GM21367 (cell line): ENCODE data around the gene FAM131A.
"Not testable (repeated sequence)": the region's sequence is repeated elsewhere in the genome, so short reads cannot be mapped to it uniquely, and the experiment has no call there.

ENCODE experiments used
- ATAC-seq: cut with Tn5 transposase; IDR thresholded peaks from one replicate; pipeline ENCODE4 v1.9.1; 2021; ENCODE audit not compliant: unreplicated experiment

Gene FAM131A

GRCh38 chr3:184339451-184340135 is 2.2 kb downstream of the FAM131A start:
- ATAC-seq = not testable (repeated sequence)

GRCh38 chr3:184341925-184342324 is 4.5 kb downstream of the FAM131A start:
- no peak for ATAC-seq

DNA sequence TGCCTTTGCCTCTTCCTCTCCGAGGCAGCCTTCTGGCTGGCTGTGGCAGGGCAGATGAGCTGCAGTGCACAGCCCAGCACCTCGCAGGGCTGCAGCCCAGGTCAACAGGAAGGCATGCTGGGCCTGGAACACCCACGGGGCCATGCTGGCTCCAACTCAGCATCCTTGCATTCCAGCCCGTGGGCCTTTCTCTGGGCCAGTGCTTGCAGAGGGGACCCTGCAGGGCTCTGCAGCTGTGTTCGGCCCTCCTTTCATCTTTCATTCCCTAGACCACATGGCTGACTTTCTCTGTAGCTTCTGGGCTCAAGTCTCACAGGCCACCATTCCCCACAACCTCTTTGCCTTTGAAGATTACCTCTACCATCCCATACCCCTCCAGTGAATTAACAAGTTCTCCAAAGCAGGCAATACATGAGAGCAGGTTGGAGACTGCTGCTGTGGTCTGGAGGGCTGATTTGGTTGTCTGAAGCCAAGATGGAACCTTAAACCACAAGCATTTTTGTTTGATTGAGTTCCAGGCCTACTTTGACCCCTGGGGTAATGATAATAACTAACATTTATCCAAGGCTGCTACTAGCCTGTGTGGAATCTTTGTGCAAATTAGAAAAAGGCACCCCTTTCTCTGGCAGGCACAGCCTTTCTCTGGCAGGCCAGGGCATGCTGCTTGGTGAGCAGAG is 5.9 kb downstream of the FAM131A start:
- ATAC-seq = no peak

DNA sequence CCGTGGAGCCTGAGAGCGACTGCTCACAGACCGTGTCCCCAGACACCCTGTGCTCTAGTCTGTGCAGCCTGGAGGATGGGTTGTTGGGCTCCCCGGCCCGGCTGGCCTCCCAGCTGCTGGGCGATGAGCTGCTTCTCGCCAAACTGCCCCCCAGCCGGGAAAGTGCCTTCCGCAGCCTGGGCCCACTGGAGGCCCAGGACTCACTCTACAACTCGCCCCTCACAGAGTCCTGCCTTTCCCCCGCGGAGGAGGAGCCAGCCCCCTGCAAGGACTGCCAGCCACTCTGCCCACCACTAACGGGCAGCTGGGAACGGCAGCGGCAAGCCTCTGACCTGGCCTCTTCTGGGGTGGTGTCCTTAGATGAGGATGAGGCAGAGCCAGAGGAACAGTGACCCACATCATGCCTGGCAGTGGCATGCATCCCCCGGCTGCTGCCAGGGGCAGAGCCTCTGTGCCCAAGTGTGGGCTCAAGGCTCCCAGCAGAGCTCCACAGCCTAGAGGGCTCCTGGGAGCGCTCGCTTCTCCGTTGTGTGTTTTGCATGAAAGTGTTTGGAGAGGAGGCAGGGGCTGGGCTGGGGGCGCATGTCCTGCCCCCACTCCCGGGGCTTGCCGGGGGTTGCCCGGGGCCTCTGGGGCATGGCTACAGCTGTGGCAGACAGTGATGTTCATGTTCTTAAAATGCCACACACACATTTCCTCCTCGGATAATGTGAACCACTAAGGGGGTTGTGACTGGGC is 7.3 kb downstream of the FAM131A start:
- ATAC-seq = no peak

GRCh38 chr3:184345317-184346144 is 8.1 kb downstream of the FAM131A start:
- ATAC-seq = no peak

GRCh38 chr3:184346480-184347190 is 9.2 kb downstream of the FAM131A start:
- no peak for ATAC-seq

DNA sequence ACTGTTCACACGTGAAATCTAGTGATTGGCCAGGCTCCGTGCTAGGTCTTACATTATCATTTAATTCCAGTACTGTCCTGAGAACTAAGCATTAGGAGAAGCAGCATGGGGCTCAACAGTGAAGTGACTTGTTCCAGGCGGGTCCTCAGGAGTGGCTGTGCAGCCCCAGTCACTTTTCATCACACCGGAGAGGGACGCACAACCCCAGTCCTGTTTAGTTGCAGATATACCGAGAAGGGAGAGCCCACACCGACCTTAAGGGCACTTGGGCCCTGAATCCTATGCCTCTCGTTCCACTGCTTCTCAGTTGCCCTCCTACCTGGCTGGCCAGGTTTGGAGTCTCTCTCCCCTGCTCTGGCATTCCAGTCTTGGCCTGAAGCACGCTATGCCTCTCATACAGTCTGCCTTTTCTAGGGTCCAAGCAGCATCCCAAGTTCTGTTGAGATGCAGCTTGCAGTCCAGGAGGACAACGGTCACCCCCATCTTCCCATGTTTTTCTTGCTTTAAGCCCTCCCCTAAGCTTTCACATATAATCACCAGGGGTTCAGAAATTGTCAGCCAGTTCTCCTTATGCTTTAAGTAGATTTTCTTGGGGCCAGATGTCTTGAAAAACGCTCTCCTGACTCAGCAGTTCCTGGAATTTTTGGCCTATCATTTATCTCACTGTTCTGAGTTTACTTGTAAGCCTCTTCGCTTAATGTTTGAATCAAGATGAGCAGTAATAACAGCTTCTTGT is 10.1 kb downstream of the FAM131A start:
- ATAC-seq = no peak

DNA sequence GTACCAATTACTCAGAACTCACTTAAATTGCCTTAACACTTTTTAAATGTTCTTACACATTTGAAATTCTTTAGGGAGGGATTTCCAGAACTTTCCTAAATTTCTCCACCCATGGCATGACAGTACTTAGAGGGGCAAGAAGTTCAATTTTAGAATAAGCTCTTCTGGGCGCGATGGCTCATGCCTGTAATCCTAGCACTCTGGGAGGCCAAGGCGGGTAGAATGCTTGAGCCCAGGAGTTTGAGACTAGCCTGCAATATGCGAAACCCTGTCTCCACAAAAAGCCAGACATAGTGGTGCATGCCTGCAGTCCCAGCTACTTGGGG is 10.6 kb downstream of the FAM131A start:
- ATAC-seq = no peak

DNA sequence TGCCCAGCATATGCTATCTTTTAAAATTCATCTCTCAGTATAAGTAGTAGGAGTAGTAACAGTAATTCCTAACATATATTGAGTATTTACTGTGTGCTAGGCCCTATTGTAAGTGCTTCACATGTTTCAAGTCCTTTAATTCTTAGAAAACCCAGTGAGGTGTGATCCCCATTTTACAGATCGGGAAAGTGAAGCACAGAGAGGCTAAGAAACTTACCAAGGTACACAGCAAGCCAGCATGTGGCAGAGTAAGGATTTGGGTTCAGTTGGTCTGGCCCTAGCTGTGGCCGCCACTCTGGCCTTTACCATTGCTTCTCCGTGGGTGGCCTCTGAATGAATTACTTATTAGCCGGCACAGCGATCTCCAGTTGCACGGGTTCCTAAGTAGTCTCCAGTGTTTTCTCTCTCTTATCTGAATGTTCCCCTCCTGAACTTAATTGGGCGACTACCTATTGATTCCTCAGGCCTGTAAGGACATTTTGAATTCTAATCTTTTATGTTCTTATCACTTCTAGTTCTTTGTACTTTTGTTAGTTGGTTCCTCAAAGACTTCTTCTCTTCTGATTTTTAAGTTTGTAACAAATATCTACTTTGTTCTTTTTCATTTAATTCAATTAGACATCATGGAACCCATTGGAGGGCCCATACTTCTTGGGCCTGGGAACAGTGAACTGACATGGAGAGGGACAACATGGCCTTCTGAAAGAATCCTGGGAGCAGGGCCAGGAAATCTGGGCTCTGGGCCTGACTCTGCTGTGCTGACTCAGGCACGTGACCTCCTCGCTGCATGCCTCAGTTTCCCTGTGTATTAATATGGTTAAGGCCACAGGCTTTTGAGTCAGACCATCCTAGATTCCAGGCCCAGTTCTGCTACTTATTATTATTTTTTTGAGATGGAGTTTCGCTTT is 12.4 kb downstream of the FAM131A start:
- no peak for ATAC-seq

GRCh38 chr3:184350618-184351017 is 13.2 kb downstream of the FAM131A start:
- ATAC-seq = no peak

DNA sequence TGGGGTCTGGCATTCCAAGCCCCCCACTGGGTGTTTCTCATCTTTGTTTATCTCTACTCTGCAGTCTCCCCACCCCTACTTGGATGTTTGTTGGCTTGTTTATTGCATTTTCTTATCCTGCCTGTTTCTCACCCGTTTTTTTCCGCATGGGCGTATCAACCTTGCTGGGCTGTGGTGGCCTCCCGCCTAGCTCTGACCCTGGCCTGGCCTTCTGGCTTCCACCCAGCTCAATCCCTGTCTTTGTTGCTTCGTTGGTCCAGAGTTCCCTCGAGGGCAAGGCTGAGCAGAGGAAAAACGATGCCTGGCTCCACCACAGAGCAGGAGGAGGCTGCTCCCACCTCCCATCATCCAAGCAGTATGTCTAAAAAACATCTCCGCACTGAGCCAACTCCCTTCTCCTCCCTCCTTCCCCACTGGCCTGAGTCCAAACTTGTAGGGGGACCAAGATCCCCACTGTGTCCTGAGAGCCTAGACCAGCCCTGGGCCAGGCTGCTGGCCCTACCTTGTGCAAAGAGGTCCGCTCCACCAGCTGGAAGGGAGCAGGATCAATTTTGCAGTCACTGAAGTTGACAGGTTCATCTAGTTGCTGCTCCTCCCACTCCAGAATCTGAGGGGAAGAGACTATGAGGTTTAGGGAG is 14.2 kb downstream of the FAM131A start:
- no peak for ATAC-seq

DNA sequence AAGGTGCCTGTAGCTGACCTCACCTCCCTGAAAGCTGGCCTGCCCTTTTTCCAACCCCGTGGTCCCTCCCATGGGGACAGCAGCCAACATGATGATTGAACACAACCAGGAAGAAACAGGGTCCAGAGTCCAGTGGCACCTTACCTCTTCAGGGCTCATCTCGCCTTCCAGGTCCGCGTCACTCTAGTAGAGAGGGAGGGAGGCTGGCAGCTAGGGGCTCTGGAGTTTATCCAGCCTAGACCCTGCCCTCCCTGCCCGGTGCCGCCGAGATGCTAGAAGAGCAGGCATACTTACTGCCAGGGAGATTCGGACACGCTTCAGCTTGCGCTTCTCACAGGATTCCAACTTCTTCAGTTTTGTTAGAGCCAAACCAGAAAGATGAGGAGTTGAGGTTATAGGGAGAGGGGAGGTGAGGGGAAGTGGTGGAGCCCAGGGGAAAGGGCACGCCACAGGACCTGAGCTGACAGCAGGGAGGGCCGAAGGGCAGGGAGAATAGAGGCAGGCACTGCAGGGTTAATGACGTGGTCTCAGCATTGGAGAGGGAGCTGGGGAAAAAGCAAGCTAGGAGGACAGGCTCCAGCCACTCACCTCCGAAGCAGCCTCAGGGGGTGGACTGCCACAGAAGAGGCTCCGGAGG is 14.9 kb downstream of the FAM131A start:
- no peak for ATAC-seq

DNA sequence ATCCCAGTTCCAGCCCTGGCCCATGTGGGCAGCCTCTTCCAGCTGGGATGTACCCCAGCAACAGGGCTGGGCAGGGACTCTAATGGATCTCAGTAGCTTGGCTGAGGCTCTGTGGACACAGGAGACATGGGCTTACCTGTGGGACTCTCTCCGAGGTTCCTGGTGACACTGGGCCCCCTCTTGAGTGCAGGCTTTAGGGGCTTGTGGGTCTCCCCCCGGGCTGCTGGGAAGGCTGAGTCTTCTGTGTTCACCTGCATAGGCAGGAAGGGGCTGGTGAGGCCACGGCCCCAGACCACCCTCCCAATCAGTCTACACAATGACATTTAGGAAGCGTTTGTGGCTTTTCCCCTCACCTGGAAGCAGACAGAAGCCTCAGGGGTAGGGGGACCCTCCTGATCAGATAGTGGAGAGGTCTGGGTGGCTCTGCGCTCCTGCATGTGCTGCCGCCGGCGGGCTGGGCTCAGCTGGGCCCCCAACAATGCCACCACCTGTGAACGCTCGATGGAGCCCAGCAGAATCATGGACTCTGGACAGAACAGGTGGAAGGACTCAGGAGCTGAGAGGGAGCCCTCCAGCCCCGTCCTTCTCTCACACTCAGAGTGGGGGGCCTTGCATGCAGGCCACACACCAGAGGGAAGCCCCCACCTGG is 15.6 kb downstream of the FAM131A start:
- ATAC-seq = no peak

- no peak for ATAC-seq
Observed at GRCh38 chr3:184353546-184353941, 16.1 kb downstream of the FAM131A start.

DNA sequence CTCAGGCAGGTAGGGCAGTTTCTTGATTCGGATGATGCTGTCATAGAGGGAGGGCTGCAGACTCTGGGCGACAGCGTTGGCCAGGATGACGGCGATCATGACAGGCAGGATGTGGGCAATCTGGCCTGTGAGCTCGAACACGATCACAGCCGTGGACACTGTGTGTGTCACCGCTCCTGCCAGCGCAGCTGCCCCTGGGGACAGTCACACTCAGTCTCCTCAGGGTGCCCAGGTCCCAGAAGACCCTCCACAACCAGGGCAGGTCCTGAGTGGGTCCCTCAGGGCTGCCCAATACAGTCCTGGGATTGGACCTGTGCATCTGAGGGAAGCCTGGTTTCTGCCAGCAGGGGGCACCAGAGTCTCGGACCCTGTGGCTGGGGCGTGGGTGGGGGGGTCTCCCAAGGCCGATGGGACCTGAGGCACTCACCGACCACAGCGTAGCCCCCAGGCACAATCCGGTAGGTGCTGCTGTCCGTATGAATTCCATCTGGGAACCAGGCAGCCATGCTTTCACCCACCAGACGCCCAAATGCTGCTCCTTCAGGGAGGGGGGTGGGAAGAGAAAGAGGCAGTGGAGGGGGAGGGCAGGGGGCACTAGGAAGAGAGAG is 16.8 kb downstream of the FAM131A start:
- no peak for ATAC-seq

DNA sequence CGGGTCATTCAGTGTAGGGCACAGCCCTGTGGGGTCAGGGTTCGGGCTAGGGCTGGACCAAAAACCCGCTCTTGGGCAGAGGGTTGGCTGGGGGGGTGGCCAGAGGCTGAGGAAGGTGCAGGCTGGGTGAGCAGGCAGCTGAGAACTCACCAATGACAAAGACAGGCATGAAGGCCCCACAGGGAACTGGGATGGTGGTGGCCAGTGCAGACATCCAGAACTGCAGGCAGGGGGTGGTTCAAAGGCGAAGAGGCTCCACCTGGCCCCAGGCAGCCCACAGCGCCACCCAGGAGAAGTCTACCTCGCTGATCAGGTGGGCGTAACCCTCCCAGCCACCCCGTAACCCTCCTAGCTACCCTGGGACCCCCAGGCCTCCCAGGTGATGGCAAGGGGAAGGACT is 17.4 kb downstream of the FAM131A start:
- ATAC-seq = no peak
